Epidermal melanocyte (primary cell): ENCODE data around the gene FAM9A.

Experiments used
- DNase-seq: peaks from one replicate; pipeline ENCODE4 v3.0.0; 2011; ENCODE audit warnings: low spot score; ENCODE audit not compliant: insufficient read length

Gene FAM9A

GRCh38 chrX:8801041-8801599 is at the start of gene FAM9A:
TSS of gene FAM9A (minus strand) at chrX:8801383. CDS start at chrX:8800171, 1,212 bp downstream.
- no peak for DNase-seq

DNA sequence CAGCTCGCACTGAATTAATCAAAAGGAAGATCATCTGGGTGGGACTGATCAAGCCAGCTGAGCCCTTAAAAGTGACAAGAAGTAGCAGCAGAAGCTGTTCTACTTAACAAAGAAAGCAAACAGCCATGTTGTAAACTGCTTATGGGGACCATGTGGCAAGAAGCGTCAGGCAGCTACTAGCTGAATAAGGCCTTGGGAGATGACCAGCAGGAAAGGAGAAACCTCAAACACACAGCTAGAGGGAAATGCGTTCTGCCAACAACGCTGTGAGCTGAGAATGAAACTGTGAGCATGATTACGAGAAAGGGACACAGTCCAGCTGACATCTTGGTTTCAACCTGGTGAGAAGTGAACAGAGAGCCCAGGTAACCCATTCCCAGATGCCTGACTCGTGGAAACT is 49.3 kb upstream of the FAM9A start:
- DNase-seq, result no peak

GRCh38 chrX:8849945-8850344 is 48.8 kb upstream of the FAM9A start:
- DNase-seq, result no peak

DNA sequence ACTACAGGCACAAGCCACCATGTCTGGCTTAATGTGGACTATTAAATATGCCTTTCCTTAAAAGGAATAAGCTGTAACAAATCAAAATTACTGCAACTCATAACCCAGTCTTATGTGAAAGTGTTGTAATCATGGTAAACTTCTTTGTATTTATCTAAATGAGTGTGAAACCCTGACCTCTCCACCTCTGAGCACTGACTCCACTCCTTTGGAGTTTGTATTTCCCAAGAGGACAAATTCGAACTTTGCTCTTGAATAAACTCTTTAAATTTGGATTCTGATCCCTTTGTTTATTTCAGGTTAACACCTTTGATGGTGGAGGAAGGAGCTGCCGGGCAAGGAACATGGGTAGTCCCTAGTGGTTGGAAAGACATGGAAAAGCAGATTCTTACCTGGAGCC is 48.3 kb upstream of the FAM9A start:
- no peak for DNase-seq

- DNase-seq, result no peak
These were observed 47.7 kb upstream of the FAM9A start for GRCh38 chrX:8848911-8849310.

GRCh38 chrX:8848441-8848840 is 47.3 kb upstream of the FAM9A start:
- DNase-seq, result no peak

DNA sequence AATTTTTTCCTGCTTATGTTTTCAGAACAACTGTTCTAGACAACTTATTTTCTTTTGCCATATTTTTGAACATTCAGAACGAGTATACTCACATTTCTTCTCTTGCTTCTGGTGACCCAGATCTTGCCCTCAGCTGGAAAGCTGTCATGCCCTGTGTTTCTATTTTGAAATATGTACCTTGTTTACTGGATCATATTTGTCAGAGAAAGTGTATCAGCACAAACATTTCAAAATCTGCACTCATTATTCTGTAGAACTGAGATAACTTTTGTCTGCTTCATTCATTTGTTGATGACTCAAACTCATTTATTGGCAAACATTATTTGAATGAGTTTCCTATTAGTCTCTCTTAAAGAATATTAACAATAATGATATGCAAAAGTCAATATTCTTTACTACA is 46.2 kb upstream of the FAM9A start:
- DNase-seq, result no peak

DNA sequence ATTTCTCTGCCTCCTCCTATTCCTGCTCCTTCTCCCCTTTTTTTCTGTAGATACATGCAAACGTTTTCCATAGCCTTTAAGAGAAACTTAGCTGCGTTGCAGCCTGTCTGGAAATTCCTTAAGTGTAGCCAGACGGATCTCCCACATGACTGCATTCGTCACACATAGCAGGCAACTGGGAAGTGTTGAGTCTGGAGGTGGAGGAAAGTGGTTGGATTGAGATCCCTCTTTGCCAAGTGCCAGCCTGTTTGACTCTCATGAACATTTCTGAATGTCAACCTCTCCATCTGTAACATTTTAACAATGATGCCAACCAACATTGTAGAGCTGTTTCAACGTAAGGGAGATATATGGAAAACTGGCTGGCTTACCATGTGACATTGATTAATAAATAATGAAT is 45.1 kb upstream of the FAM9A start:
- no peak for DNase-seq

- DNase-seq, result no peak
These were observed 44.3 kb upstream of the FAM9A start for GRCh38 chrX:8845469-8845868.

DNA sequence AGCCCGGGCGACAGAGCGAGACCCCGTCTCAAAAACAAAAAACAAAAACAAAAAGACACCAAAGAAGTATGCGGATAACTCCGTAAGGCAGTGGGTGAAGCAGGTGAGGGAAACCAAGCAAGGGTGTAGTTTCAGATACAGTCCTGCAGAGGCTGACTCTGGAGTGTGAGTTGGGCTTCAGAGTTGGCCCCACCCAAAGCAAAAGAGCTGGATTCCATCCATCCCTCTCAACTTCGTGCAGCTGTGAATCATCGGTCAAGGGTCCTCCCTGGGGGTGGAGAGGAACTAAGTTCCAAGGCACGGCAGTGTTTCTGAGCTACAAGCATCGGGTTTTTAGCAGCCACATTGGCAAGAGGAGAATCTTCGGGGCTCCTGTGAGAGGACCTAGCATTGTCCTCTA is 43.9 kb upstream of the FAM9A start:
- no peak for DNase-seq

GRCh38 chrX:8844157-8844556 is 43.0 kb upstream of the FAM9A start:
- no peak for DNase-seq

- no peak for DNase-seq
These were observed 40.7 kb upstream of the FAM9A start for GRCh38 chrX:8841911-8842310.

- DNase-seq, result no peak
These were observed 33.2 kb upstream of the FAM9A start for GRCh38 chrX:8834392-8834791.

DNA sequence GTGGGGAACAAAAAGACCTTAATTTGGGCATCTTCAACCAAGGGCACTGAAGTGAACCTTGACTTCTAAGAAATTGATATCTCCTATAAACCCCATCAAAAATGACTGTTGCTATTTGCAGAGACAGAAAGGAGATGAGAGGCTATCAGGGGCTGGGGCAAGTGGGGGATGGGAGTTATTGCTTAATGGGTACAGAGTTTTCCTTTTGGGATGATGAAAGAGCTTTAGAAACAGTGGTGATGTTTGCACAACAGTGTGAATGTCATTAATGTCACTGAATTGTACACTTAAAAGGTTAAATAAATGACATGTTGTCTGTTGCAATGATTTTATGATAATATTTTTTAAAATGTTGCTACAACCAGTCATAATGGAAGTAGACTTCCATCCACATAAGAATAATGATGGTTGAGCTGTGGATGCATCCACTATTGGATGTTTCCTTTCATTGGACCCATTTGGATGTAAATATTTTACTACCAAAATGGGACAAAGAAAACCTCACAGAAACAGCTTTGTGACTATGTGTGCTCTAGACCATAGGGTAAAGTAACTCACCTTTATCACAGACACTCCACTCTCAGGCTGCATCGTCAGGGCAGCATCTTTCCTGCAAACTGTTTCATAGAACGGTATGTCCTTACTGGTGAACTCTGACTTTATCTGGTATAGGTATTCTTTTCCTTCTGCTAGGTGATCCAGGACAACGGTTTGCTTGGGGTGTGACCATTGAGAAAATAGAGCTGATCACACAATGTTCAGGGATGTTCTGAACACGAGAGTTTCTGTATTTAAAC is 31.6 kb upstream of the FAM9A start:
- DNase-seq, result no peak

DNA sequence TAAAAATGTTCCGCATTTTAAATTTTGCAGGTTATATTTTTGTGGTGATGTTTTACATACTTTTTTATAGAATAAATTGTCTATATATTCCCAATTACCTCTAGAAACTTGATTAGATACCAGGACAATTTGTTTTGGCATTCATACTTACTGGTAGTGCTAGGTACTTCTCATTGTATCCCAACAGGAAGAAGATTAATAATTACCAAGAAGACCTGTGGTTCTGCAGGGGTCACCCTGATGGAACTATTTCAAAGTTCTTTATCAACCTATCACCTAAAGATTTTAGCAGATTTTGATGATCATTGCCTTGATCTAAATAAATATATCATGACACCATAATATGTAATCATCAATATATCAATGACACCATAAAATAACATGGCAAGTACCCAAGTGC is 22.5 kb upstream of the FAM9A start:
- DNase-seq, result no peak

- no peak for DNase-seq
These were observed 20.8 kb upstream of the FAM9A start for GRCh38 chrX:8822002-8822401.

GRCh38 chrX:8820910-8821527 is 19.8 kb upstream of the FAM9A start:
- no peak for DNase-seq

DNA sequence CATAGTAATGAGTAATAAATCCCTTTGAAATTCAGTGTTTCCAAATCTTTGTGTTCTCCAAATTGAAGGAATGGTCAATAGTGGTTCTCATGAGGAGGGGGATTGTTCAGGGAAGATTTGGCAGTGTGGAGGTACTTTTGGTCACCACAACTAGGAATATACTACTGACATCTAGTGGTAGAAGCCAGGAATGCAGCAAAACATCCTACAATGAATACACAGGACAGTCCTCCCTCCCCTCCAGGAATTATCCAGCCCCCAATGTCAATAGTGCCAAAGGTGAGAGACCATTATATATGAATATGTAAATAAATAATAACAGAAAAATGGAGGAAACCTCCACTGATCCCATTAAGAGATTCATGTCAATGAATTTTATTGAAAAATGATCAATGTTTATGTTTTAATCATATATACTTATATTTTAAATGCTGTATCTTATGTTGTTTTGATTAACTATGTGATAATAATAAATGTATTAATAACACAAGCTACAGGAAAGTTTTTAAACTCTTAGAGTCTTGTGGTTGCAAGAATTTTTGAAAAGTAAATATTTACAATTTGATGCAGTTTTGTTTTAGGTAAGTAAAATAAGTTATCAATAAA is 14.4 kb upstream of the FAM9A start:
- peak; percentile 16 for DNase-seq

- no peak for DNase-seq
These were observed 11.9 kb upstream of the FAM9A start for GRCh38 chrX:8813036-8813435.

DNA sequence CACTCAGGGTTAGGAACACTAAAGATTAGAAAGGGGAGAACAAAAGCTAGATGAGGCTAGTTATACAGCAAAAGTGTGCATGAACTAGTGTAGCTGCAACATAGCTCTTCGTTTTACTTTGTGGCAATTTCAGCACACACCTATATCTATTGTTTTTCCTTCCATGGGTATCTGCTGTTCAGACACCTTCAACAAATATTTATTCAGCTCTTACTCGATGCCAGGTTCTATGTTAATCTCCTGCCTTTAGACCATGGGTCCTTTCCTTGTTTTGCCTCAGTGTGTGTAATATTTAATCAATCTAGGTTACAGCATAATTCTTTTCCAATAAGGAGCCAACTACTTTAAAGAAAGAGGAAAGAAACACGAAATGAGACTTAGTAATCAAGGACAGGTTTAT is 10.4 kb upstream of the FAM9A start:
- DNase-seq, result no peak

DNA sequence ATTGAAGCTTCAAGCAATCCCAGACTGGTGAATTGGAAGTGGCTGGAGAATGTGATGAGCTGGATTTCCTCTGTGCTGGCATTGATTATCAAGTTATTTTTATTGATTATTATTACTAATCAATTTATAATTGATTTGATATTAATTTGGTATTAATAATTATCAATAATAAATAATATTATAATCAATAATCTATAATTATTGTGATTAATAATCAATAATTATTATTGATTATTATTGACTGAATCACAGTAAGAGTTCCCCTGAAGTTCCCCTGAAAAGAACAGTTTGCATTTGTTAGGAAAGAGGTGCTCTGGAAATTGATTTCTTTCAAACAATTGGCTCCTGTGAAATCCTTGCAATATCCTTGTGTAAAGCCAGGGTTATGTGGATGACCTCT is 7.5 kb upstream of the FAM9A start:
- no peak for DNase-seq

DNA sequence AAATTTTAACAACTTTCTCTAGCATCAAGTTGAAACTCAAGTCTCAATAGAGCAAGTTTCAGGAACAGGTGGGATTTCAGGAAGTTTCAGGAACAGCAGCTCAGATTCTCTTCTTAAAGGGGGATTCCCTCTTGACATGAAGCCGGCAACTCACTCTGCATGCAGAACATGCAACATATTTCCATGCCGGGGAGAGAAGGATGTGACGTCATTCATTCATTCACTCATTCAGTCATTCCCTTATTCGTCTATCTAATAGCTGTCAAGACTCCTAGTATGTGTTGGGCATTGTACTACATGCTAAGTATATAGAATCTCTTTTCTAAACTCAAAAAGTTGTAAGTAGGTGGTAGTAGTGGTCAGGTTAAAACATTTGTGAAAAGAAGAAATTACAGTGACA is 4.8 kb upstream of the FAM9A start:
- DNase-seq, result no peak
